Hepatocyte (in vitro differentiated cells): ENCODE results near the gene APLN. TPM values are rescaled to one million over a fixed set of nuclear protein-coding genes. Genes with fewer than 3 reads are reported as not detected.
A peak's percentile ranks its signal among the peaks of the same experiment; 100 is the strongest.

Experiments used
- DNase-seq: peaks from one replicate; pipeline ENCODE4 v3.0.0-alpha.2; 2016; ENCODE audit warnings: low spot score
- H2AFZ ChIP-seq: fragments of 200-600 bp; sonication (generic); 2 replicates; pipeline ENCODE4 v1.6.0; 2016; ENCODE audit warnings: antibody characterized with exemption, mild to moderate bottlenecking
- H3K27ac ChIP-seq: fragments of 200-600 bp; sonication (generic); 2 replicates; pipeline ENCODE4 v1.5.1; 2016; ENCODE audit warnings: mild to moderate bottlenecking
- H3K27me3 ChIP-seq: fragments of 200-600 bp; sonication (generic); 2 replicates; pipeline ENCODE4 v1.6.1; 2016
- H3K36me3 ChIP-seq: fragments of 200-600 bp; sonication (generic); replicated peaks from 2 replicates; pipeline ENCODE4 v1.5.1; 2016; ENCODE audit warnings: low read depth; ENCODE audit not compliant: insufficient read depth
- H3K4me1 ChIP-seq: fragments of 200-600 bp; sonication (generic); 2 replicates; pipeline ENCODE4 v1.5.1; 2016; ENCODE audit warnings: mild to moderate bottlenecking, moderate library complexity; ENCODE audit not compliant: insufficient read depth
- H3K4me2 ChIP-seq: fragments of 200-600 bp; sonication (generic); 2 replicates; pipeline ENCODE4 v1.6.0; 2016
- H3K4me3 ChIP-seq: fragments of 200-600 bp; sonication (generic); 2 replicates; pipeline ENCODE4 v1.5.1; 2016; ENCODE audit warnings: mild to moderate bottlenecking
- H3K79me2 ChIP-seq: fragments of 200-600 bp; sonication (generic); 2 replicates; pipeline ENCODE4 v1.6.0; 2017; ENCODE audit warnings: mild to moderate bottlenecking
- H3K9me2 ChIP-seq: fragments of 200-600 bp; sonication (generic); replicated peaks from 2 replicates; pipeline ENCODE4 v1.6.0; 2017; ENCODE audit warnings: mild to moderate bottlenecking; ENCODE audit not compliant: insufficient read depth
- H3K9me3 ChIP-seq: fragments of 200-600 bp; sonication (generic); 2 replicates; pipeline ENCODE4 v1.5.1; 2016; ENCODE audit warnings: low read depth, mild to moderate bottlenecking
- H4K20me1 ChIP-seq: fragments of 200-600 bp; sonication (generic); 2 replicates; pipeline ENCODE4 v1.6.0; 2016; ENCODE audit warnings: mild to moderate bottlenecking; ENCODE audit not compliant: insufficient read depth, poor library complexity, severe bottlenecking
- CTCF ChIP-seq: fragments of 200-600 bp; sonication (generic); IDR thresholded peaks from 2 replicates; pipeline ENCODE4 v1.5.1; 2016; ENCODE audit warnings: antibody characterized with exemption, mild to moderate bottlenecking; ENCODE audit not compliant: poor library complexity
- EZH2 ChIP-seq: fragments of 200-600 bp; sonication (generic); IDR thresholded peaks from 2 replicates; pipeline ENCODE4 v1.6.1; 2016; ENCODE audit warnings: antibody characterized with exemption, mild to moderate bottlenecking, borderline replicate concordance
- EZH2phosphoT487 ChIP-seq: fragments of 200-600 bp; sonication (generic); IDR thresholded peaks from one replicate; pipeline ENCODE4 v1.6.1; 2018; ENCODE audit warnings: antibody characterized with exemption, mild to moderate bottlenecking, low read depth, moderate library complexity; ENCODE audit not compliant: unreplicated experiment, severe bottlenecking
- WGBS: methylation state at CpG from one replicate; pipeline ENCODE4 v1.1.6; 2016; ENCODE audit warnings: low lambda C conversion rate; ENCODE audit errors: missing lambda C conversion rate; 5-methylcytosine and 5-hydroxymethylcytosine counted together
- polyA plus RNA-seq: library from polyadenylated mRNA; unstranded; fragments of >200 nt; fragmentation: Nextera tagmentation; extraction: Ambion mirVana; gene quantifications from 2 replicates; pipeline ENCODE4 v1.2.1, GENCODE V29; 2016
- total RNA-seq: library from RNA; depleted of rRNA; stranded (reverse); fragments of >200 nt; gene quantifications from 2 replicates; pipeline ENCODE4 v1.2.3, GENCODE V29; 2014

The APLN gene
- total and polyA plus RNA-seq, 2 experiments from 2014 or later = 0.30 TPM

DNA sequence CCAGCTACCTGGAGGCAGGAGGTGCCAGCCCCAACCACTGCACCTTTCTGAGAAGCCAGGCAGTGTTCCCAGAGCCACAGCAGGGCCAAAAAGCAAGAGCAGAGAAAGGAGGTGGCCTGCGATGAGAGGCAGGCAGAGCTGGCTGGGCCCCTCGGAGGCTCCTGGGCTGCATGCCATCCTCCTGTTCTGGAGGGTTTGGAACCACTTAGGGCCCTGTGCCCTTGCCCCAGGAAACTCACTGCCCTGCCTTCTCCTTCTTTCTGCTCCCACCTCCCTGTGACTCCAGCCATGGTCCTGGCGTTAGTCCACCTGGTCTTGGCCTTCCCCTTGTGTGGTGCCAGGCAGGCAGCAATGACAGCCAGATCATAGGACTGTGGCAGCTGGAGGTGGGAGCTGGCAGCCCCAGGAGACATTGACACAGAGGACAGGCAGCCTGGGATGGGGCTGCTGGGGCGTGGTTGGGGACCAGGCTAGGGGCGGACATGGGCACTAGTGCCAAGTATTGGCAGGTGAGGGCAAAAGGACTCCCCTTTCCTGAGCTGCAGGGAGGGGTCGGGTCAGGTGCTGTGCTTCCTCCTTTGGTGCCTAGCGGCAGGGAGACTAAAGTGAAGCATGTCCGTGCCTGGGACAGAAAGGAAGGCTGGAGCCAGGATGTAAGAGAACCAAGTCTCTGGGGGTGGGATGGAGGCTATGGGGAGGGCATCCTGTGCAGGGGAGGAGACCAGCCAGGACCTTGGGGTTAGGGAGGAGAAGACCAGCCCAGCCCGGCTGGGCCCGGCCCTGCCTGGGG lies 1.4 kb downstream of the APLN start:
- H3K9me2 ChIP-seq = no peaks in the 10 kb centered on the region
- H3K27ac ChIP-seq = no peak overlapping the region
- H3K36me3 ChIP-seq = no peaks in the 10 kb centered on the region
- H3K27me3 ChIP-seq = peaks cover 10% of the 10 kb centered on the region
- 79% methylated on average over 9 of the region's 10 CpGs for WGBS
- no peaks in the 10 kb centered on the region for H3K79me2 ChIP-seq
- H4K20me1 ChIP-seq = no peaks in the 10 kb centered on the region
- H3K9me3 ChIP-seq = no peaks in the 10 kb centered on the region
- no peak for DNase-seq
- H3K4me2 ChIP-seq = peak overlapping the region; percentile 87
- H3K4me3 ChIP-seq = no peak overlapping the region
- no peak overlapping the region for H2AFZ ChIP-seq
- H3K4me1 ChIP-seq = peaks cover 3% of the 10 kb centered on the region
- TF ChIP-seq EZH2phosphoT487 (no peak), EZH2 (no peak), CTCF (no peak)

GRCh38 chrX:129652565-129653169 lies 2.1 kb downstream of the APLN start:
- Histone ChIP-seq H3K27ac (no peak overlapping the region), H3K4me2 (no peak overlapping the region), H3K79me2 (no peaks in the 10 kb centered on the region), H3K4me1 (peaks cover 3% of the 10 kb centered on the region), H4K20me1 (no peaks in the 10 kb centered on the region), H2AFZ (no peak overlapping the region), H3K9me2 (no peaks in the 10 kb centered on the region), H3K4me3 (no peak overlapping the region), H3K27me3 (peaks cover 10% of the 10 kb centered on the region), H3K36me3 (no peaks in the 10 kb centered on the region), H3K9me3 (no peaks in the 10 kb centered on the region)
- 82% methylated on average over 8 of the region's 8 CpGs for WGBS
- no peak for TF ChIP-seq EZH2phosphoT487
- no peak for TF ChIP-seq EZH2
- no peak for TF ChIP-seq CTCF
- no peak for DNase-seq

DNA sequence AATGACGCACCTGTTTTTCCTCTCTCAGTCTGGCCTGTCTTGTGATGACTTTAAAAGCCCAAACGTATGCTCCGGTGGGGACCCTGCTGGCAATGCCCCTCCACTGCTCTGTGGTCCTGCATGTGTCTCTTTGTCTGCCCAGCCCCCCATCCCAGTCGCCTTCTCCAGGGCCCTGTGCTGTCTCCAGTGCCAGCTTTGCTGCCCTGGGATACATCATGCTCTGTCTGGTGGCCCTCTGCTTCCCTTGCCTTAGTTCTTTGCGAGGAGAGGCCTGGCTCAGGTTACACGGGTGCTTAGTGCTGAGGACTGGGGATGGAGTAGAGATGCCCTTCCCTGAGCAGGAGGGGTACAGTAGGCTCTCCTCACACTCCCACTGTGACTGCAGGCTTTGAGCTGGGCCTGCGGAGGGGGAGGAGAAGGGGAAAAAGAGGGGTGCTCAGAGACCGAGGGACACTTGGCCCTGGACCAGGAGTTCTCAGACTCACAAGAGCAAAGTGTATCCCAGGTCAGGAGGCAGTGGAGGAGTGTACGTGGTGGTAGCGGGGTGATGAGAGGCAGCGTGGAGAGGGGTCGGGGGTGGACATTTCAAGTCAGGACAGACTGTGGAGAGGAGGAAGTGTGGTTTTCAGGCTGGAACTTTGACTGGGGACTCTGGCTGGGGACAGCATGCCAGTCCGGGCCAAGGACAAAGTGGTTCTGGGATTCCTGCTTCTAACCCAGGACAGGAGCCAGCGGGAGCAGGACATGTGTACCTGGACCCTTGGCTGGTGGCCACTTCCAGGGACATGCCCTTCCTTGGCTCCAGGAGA lies 2.8 kb downstream of the APLN start:
- peaks cover 10% of the 10 kb centered on the region for H3K27me3 ChIP-seq
- H3K4me3 ChIP-seq = no peak overlapping the region
- H4K20me1 ChIP-seq = no peaks in the 10 kb centered on the region
- H3K27ac ChIP-seq = no peak overlapping the region
- WGBS = 75% methylated on average over 13 of the region's 14 CpGs
- no peaks in the 10 kb centered on the region for H3K9me3 ChIP-seq
- TF ChIP-seq EZH2phosphoT487 = no peak
- no peak for TF ChIP-seq CTCF
- no peak for TF ChIP-seq EZH2
- no peak overlapping the region for H2AFZ ChIP-seq
- H3K4me2 ChIP-seq = no peak overlapping the region
- peaks cover 3% of the 10 kb centered on the region for H3K4me1 ChIP-seq
- no peaks in the 10 kb centered on the region for H3K36me3 ChIP-seq
- no peaks in the 10 kb centered on the region for H3K9me2 ChIP-seq
- no peaks in the 10 kb centered on the region for H3K79me2 ChIP-seq
- DNase-seq = no peak
